ENCODE results near the gene PTPN12.

- TF ChIP-seq, protein P1, sequence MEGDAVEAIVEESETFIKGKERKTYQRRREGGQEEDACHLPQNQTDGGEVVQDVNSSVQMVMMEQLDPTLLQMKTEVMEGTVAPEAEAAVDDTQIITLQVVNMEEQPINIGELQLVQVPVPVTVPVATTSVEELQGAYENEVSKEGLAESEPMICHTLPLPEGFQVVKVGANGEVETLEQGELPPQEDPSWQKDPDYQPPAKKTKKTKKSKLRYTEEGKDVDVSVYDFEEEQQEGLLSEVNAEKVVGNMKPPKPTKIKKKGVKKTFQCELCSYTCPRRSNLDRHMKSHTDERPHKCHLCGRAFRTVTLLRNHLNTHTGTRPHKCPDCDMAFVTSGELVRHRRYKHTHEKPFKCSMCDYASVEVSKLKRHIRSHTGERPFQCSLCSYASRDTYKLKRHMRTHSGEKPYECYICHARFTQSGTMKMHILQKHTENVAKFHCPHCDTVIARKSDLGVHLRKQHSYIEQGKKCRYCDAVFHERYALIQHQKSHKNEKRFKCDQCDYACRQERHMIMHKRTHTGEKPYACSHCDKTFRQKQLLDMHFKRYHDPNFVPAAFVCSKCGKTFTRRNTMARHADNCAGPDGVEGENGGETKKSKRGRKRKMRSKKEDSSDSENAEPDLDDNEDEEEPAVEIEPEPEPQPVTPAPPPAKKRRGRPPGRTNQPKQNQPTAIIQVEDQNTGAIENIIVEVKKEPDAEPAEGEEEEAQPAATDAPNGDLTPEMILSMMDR (IDR thresholded peaks at IDR 0.05; ENCODE audit: low read depth, low read length): no peak
- TF ChIP-seq POLR2A (IDR thresholded peaks at IDR 0.05; ENCODE audit: extremely low read depth, insufficient read length) (no peak), MYC (IDR thresholded peaks at IDR 0.05; ENCODE audit: low read depth, low read length) (no peak)
Observed at GRCh38 chr7:77661816-77662215, 124.7 kb downstream of the PTPN12 start.

Data from NB4 (cell line).